MM.1S (cell line): ENCODE data around the gene MSH4.

Source experiments
- DNase-seq: peaks from one replicate; pipeline ENCODE4 v3.0.0-alpha.2; 2015
- H2AFZ ChIP-seq: fragments of 300-600 bp; sonication (generic); 2 replicates; pipeline ENCODE4 v1.6.0; 2016; ENCODE audit warnings: antibody characterized with exemption, low read length
- H3F3A ChIP-seq: fragments of 300-600 bp; sonication (generic); 2 replicates; pipeline ENCODE4 v1.6.1; 2016; ENCODE audit warnings: mild to moderate bottlenecking, antibody characterized with exemption, low read length, moderate library complexity, mixed read lengths; ENCODE audit not compliant: insufficient read depth
- H3K27ac ChIP-seq: fragments of 300-600 bp; sonication (generic); 2 replicates; pipeline ENCODE4 v1.5.1; 2016; ENCODE audit warnings: mild to moderate bottlenecking, low read length
- H3K27me3 ChIP-seq: fragments of 300-600 bp; sonication (generic); replicated peaks from 2 replicates; pipeline ENCODE4 v1.6.0; 2016; ENCODE audit warnings: low read length; ENCODE audit not compliant: insufficient read depth
- H3K36me3 ChIP-seq: fragments of 300-600 bp; sonication (generic); replicated peaks from 2 replicates; pipeline ENCODE4 v1.6.1; 2016; ENCODE audit warnings: mild to moderate bottlenecking, low read length, mixed read lengths; ENCODE audit not compliant: insufficient read depth
- H3K4me1 ChIP-seq: fragments of 300-600 bp; sonication (generic); 2 replicates; pipeline ENCODE4 v1.6.1; 2016; ENCODE audit warnings: low read length, mixed read lengths
- H3K4me2 ChIP-seq: fragments of 300-600 bp; sonication (generic); 2 replicates; pipeline ENCODE4 v1.6.0; 2016; ENCODE audit warnings: low read depth, low read length
- H3K4me3 ChIP-seq: fragments of 300-600 bp; sonication (generic); 2 replicates; pipeline ENCODE4 v1.5.1; 2016; ENCODE audit warnings: low read length, mixed read lengths
- H3K79me2 ChIP-seq: fragments of 300-600 bp; sonication (generic); 2 replicates; pipeline ENCODE4 v1.6.1; 2016; ENCODE audit warnings: mixed run types, low read length, mixed read lengths
- H3K9ac ChIP-seq: fragments of 300-600 bp; sonication (generic); 2 replicates; pipeline ENCODE4 v1.6.1; 2016; ENCODE audit warnings: low read length, mixed read lengths
- H3K9me2 ChIP-seq: fragments of 300-600 bp; sonication (generic); replicated peaks from 2 replicates; pipeline ENCODE4 v1.6.1; 2016; ENCODE audit warnings: mild to moderate bottlenecking, low read length, mixed read lengths; ENCODE audit not compliant: insufficient read depth
- H3K9me3 ChIP-seq: fragments of 300-600 bp; sonication (generic); replicated peaks from 2 replicates; pipeline ENCODE4 v1.6.1; 2016; ENCODE audit warnings: mild to moderate bottlenecking, low read length, mixed read lengths; ENCODE audit not compliant: insufficient read depth
- H4K20me1 ChIP-seq: fragments of 300-600 bp; sonication (generic); 2 replicates; pipeline ENCODE4 v1.6.1; 2016; ENCODE audit warnings: mild to moderate bottlenecking, low read length, moderate library complexity, mixed read lengths; ENCODE audit not compliant: insufficient read depth
- CTCF ChIP-seq: fragments of 300-600 bp; sonication (generic); IDR thresholded peaks from 2 replicates; pipeline ENCODE4 v1.5.1; 2016; ENCODE audit warnings: antibody characterized with exemption, low read length, mixed read lengths
- EZH2 ChIP-seq: fragments of 300-600 bp; sonication (generic); optimal IDR thresholded peaks from 2 replicates; pipeline ENCODE3; 2017; ENCODE audit warnings: low read depth, mild to moderate bottlenecking, antibody characterized with exemption, low read length, mixed read lengths
- EZH2phosphoT487 ChIP-seq: fragments of 300-600 bp; sonication (generic); IDR thresholded peaks from 2 replicates; pipeline ENCODE4 v1.6.1; 2018; ENCODE audit warnings: antibody characterized with exemption, low read length

MSH4 gene

GRCh38 chr1:75916834-75917233 lies 120.2 kb downstream of the MSH4 start:
- H3K27me3 ChIP-seq = no peaks in the 10 kb centered on the region
- H3K4me2 ChIP-seq = no peak overlapping the region
- DNase-seq = no peak
- no peaks in the 10 kb centered on the region for H3K9me2 ChIP-seq
- no peaks in the 10 kb centered on the region for H3K4me1 ChIP-seq
- H3K9me3 ChIP-seq = no peaks in the 10 kb centered on the region
- no peaks in the 10 kb centered on the region for H4K20me1 ChIP-seq
- H3F3A ChIP-seq = no peaks in the 10 kb centered on the region
- no peak overlapping the region for H3K4me3 ChIP-seq
- no peaks in the 10 kb centered on the region for H3K36me3 ChIP-seq
- H3K27ac ChIP-seq = no peak overlapping the region
- no peak overlapping the region for H3K9ac ChIP-seq
- H3K79me2 ChIP-seq = no peaks in the 10 kb centered on the region
- H2AFZ ChIP-seq = no peak overlapping the region
- TF ChIP-seq EZH2phosphoT487 (no peak), CTCF (no peak), EZH2 (no peak)

- no peaks in the 10 kb centered on the region for H3K9me2 ChIP-seq
- H4K20me1 ChIP-seq = no peaks in the 10 kb centered on the region
- no peaks in the 10 kb centered on the region for H3K4me1 ChIP-seq
- TF ChIP-seq CTCF = no peak
- no peak for TF ChIP-seq EZH2phosphoT487
- no peak for TF ChIP-seq EZH2
- H3K9me3 ChIP-seq = no peaks in the 10 kb centered on the region
- no peak overlapping the region for H3K9ac ChIP-seq
- H3K4me2 ChIP-seq = no peak overlapping the region
- no peak overlapping the region for H3K4me3 ChIP-seq
- no peaks in the 10 kb centered on the region for H3K79me2 ChIP-seq
- no peak overlapping the region for H3K27ac ChIP-seq
- H3K27me3 ChIP-seq = no peaks in the 10 kb centered on the region
- H3K36me3 ChIP-seq = no peaks in the 10 kb centered on the region
- no peaks in the 10 kb centered on the region for H3F3A ChIP-seq
- DNase-seq = no peak
- H2AFZ ChIP-seq = no peak overlapping the region
Observed at GRCh38 chr1:75922698-75923097, 126.0 kb downstream of the MSH4 start.

- H3K9me2 ChIP-seq = no peaks in the 10 kb centered on the region
- H3K27ac ChIP-seq = no peak within 1 kb of the TSS
- no peak within 1 kb of the TSS for H2AFZ ChIP-seq
- H3K4me1 ChIP-seq = peaks cover 5% of the 10 kb centered on the region; the same call in 1 of the 2 replicates
- H3K9ac ChIP-seq = no peak within 1 kb of the TSS
- H3K79me2 ChIP-seq = no peaks in the 10 kb centered on the region
- no peak within 1 kb of the TSS for H3K4me3 ChIP-seq
- H3K27me3 ChIP-seq = no peaks in the 10 kb centered on the region
- H3K4me2 ChIP-seq = no peak within 1 kb of the TSS
- no peaks in the 10 kb centered on the region for H3K9me3 ChIP-seq
- TF ChIP-seq EZH2phosphoT487 = no peak
- TF ChIP-seq CTCF = no peak
- no peak for TF ChIP-seq EZH2
- no peak for DNase-seq
- H3F3A ChIP-seq = no peaks in the 10 kb centered on the region
- H4K20me1 ChIP-seq = no peaks in the 10 kb centered on the region
- H3K36me3 ChIP-seq = no peaks in the 10 kb centered on the region
Observed at GRCh38 chr1:75932304-75932703, 135.6 kb downstream of the MSH4 start, which contains the start of gene ASB17. Gene ASB17, minus strand, starts transcription at chr1:75932404. Its CDS starts 113 bp downstream, at chr1:75932291.
